Type B pancreatic cell (in vitro differentiated cells): ENCODE data around the gene CENPK. TPM values are rescaled to one million over a fixed set of nuclear protein-coding genes. Genes with fewer than 3 reads are reported as not detected.
"Not testable (repeated sequence)": the region's sequence is repeated elsewhere in the genome, so short reads cannot be mapped to it uniquely, and the experiment has no call there.

Experiments
- DNase-seq: peaks from one replicate; pipeline ENCODE4 v3.0.0; 2021; ENCODE audit warnings: mixed read lengths; ENCODE audit not compliant: unreplicated experiment; ENCODE audit errors: extremely low spot score
- H3K27ac Mint-ChIP-seq: 2 replicates; pipeline ENCODE4 v1.8.0; 2021; ENCODE audit warnings: mild to moderate bottlenecking, mixed read lengths
- H3K27me3 Mint-ChIP-seq: 2 replicates; pipeline ENCODE4 v1.8.0; 2021; ENCODE audit warnings: mixed read lengths
- H3K36me3 Mint-ChIP-seq: 2 replicates; pipeline ENCODE4 v1.8.0; 2021; ENCODE audit warnings: mixed read lengths
- H3K4me1 Mint-ChIP-seq: one replicate; pipeline ENCODE4 v1.8.0; 2021; ENCODE audit warnings: mixed read lengths; ENCODE audit not compliant: unreplicated experiment
- H3K4me3 Mint-ChIP-seq: 2 replicates; pipeline ENCODE4 v1.8.0; 2021; ENCODE audit warnings: mild to moderate bottlenecking, mixed read lengths
- H3K9me3 Mint-ChIP-seq: 2 replicates; pipeline ENCODE4 v1.8.0; 2021; ENCODE audit warnings: mixed read lengths
- total RNA-seq: library from RNA; stranded (reverse); gene quantifications from 2 replicates; pipeline ENCODE4 v1.2.1, GENCODE V29; 2021; ENCODE audit warnings: low replicate concordance
- TF ChIP-seq, protein P1 (sequence below): fragments of 200-600 bp; sonication (generic); conservative IDR thresholded peaks from 2 replicates; pipeline ENCODE4 v1.5.0; 2021; ENCODE audit warnings: antibody characterized with exemption, mild to moderate bottlenecking

CENPK gene
- total RNA-seq, 1 donor from 2014 or later = 36.9 TPM

DNA sequence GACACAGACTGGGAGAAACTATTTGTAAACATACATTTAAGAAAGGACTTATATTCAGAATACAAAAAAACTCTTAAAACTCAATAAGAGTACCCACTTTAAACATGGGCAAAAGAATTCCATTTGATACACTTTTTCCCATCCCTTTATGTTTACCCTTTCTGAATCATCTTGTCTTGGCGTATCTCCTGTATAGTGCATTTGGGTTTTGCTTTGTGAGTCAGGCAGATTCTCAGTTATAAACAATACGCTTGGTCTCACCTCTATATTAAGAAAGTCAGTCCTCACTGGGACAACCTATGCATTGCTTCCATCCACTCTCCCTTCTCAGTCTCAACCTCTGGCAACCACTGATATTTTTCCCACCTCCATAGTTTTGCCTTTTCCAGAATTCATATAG lies 54.0 kb downstream of the CENPK start:
- Mint-ChIP-seq H3K27me3 (no peaks in the 10 kb centered on the region), H3K27ac (no peak overlapping the region), H3K4me1 (no peaks in the 10 kb centered on the region), H3K36me3 (no peaks in the 10 kb centered on the region), H3K9me3 (no peaks in the 10 kb centered on the region), H3K4me3 (no peak overlapping the region)
- TF ChIP-seq, protein P1, sequence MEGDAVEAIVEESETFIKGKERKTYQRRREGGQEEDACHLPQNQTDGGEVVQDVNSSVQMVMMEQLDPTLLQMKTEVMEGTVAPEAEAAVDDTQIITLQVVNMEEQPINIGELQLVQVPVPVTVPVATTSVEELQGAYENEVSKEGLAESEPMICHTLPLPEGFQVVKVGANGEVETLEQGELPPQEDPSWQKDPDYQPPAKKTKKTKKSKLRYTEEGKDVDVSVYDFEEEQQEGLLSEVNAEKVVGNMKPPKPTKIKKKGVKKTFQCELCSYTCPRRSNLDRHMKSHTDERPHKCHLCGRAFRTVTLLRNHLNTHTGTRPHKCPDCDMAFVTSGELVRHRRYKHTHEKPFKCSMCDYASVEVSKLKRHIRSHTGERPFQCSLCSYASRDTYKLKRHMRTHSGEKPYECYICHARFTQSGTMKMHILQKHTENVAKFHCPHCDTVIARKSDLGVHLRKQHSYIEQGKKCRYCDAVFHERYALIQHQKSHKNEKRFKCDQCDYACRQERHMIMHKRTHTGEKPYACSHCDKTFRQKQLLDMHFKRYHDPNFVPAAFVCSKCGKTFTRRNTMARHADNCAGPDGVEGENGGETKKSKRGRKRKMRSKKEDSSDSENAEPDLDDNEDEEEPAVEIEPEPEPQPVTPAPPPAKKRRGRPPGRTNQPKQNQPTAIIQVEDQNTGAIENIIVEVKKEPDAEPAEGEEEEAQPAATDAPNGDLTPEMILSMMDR = no peak
- no peak for DNase-seq

DNA sequence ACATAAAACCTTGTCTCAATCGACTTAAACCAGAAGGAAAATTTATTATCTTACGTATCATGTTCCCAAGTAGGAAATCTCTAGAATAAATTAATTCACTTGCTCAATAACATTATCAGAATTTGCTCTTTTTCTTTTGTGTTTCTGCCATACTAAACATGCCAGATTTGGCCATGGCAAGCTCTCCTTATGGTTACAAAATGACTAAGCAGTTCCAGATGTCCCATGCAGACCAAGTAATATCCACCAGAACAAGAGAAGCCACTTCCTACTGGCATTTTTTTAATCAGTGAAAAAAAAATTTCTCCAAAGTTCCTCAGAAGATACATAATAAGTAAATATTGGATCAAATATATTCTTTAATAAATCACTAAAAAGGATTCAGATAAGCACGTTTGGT lies 56.0 kb downstream of the CENPK start:
- TF ChIP-seq, protein P1 = no peak
- no peaks in the 10 kb centered on the region for H3K9me3 Mint-ChIP-seq
- H3K27ac Mint-ChIP-seq = no peak overlapping the region
- no peaks in the 10 kb centered on the region for H3K27me3 Mint-ChIP-seq
- H3K4me3 Mint-ChIP-seq = no peak overlapping the region
- DNase-seq = no peak
- peaks cover 3% of the 10 kb centered on the region for H3K36me3 Mint-ChIP-seq
- no peaks in the 10 kb centered on the region for H3K4me1 Mint-ChIP-seq

DNA sequence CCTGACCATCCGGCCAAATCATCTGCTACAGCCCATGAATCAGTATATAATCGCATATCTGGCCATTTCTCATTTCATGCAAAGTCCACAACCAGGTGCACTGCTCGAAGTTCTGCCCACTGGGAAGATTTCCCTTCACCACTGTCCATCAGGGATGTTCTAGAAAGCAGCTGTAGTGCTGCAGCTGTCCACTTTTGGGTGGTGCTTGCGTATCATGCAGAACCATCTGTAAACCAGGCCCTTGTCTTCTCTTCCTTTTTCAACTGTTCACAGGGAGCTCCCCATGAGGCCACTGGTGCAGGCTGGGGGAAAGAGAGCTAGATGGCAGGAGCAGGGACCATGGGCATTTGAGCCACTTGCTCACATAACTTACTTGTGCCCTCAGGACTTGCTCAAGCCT lies 73.8 kb downstream of the CENPK start:
- Mint-ChIP-seq H3K4me3 (no peak overlapping the region), H3K9me3 (no peaks in the 10 kb centered on the region), H3K27me3 (no peaks in the 10 kb centered on the region), H3K36me3 (no peaks in the 10 kb centered on the region), H3K27ac (no peak overlapping the region), H3K4me1 (no peaks in the 10 kb centered on the region)
- TF ChIP-seq, protein P1 = no peak
- DNase-seq = no peak

DNA sequence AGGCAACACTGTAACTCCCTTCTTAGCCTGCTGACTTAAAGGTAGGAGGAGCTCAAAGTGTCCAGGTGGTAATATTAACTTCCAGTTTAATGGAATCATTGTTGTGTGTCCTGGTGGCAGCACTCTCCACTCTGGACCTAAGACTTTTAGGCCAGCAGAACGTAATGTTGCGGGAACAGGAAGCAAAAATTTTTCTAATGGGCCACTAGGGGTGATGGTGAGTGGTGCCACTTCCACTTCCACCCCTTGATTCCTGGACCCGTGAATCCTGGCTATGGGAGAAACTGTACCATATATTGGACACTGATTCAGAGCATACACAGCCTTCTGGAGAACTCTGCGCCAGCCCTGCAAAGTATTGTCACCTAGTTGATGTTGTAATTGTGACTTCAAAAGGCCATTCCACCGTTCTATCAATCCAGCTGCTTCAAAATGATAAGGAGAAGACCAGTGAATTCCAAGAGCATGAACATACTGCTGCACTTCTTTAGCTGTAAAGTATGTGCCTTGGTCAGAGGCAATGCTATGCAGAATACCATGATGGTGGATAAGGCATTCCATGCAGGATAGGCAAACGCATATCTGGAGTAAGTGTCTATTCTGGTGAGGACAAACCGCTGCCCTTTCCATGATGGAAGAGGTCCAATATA lies 74.8 kb downstream of the CENPK start:
- not testable (repeated sequence) for H3K27me3 Mint-ChIP-seq, H3K4me3 Mint-ChIP-seq, H3K4me1 Mint-ChIP-seq, H3K27ac Mint-ChIP-seq, H3K36me3 Mint-ChIP-seq, DNase-seq, H3K9me3 Mint-ChIP-seq
- TF ChIP-seq, protein P1 = peak; percentile 38

DNA sequence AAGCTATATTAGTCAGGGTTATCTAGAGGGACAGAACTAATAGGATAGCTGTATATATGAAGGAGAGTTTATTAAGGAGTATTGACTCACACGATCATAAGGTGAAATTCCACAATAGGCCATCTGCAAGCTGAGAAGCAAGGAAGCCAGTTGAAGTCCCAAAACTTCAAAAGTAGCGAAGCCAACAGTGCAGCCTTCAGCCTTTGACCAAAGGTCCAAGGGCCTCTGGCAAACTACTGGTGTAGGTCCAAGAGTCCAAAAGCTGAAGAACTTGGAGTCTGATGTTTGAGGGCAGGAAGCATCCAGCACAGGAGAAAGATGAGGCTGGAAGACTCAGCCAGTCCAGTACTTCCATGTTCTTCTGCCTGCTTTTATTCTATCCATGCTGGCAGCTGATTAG lies 76.2 kb downstream of the CENPK start:
- H3K36me3 Mint-ChIP-seq, DNase-seq, H3K4me3 Mint-ChIP-seq, H3K27ac Mint-ChIP-seq, H3K27me3 Mint-ChIP-seq, H3K9me3 Mint-ChIP-seq: not testable (repeated sequence)
- peaks cover 14% of the 10 kb centered on the region for H3K4me1 Mint-ChIP-seq

DNA sequence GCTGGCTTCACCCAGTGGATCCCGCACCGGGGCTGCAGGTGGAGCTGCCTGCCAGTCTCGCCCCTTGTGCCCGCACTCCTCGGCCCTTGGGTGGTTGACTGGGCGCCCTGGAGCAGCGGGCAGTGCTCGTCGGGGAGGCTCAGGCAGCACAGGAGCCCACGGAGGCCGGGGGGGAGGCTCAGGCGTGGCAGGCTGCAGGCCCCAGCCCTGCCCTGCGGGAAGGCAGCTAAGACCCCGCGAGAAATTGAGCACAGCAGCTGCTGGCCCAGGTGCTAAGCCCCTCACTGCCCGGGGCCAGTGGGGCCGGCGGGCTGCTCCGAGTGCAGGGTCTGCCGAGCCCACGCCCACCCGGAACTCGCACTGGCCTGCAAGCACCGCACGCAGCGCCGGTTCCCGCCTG lies 77.6 kb downstream of the CENPK start:
- no peak overlapping the region for H3K27ac Mint-ChIP-seq
- H3K4me1 Mint-ChIP-seq = peaks cover 17% of the 10 kb centered on the region
- no peaks in the 10 kb centered on the region for H3K9me3 Mint-ChIP-seq

More for the DNA sequence above, 77.6 kb downstream of the CENPK start:
- TF ChIP-seq, protein P1 = no peak
- H3K4me3 Mint-ChIP-seq = no peak overlapping the region
- DNase-seq = no peak
- no peaks in the 10 kb centered on the region for H3K36me3 Mint-ChIP-seq
- H3K27me3 Mint-ChIP-seq = no peaks in the 10 kb centered on the region
